NB4 (cell line): ENCODE results near the gene VPS8.

ENCODE experiments used
- DNase-seq: peaks from one replicate; pipeline ENCODE4 v3.0.0; 2010; ENCODE audit warnings: low read depth
- H3K4me3 ChIP-seq: one replicate; pipeline ENCODE4 v1.5.1; 2011; ENCODE audit warnings: mild to moderate bottlenecking, low read depth, low read length, moderate library complexity
- CTCF ChIP-seq: IDR thresholded peaks from one replicate; pipeline ENCODE4 v1.5.1; 2012; ENCODE audit warnings: low read depth, low read length
- MYC ChIP-seq: IDR thresholded peaks from 2 replicates; pipeline ENCODE4 v1.6.1; 2011; ENCODE audit warnings: low read depth, low read length
- POLR2A ChIP-seq: IDR thresholded peaks from 2 replicates; pipeline ENCODE4 v1.6.1; 2011; ENCODE audit warnings: mild to moderate bottlenecking; ENCODE audit not compliant: insufficient read length; ENCODE audit errors: extremely low read depth
- TF ChIP-seq, protein P1 (sequence below): IDR thresholded peaks from 2 replicates; pipeline ENCODE4 v1.6.1; 2011; ENCODE audit warnings: low read depth, low read length

Gene VPS8

GRCh38 chr3:185067173-185067572 lies 255.2 kb downstream of the VPS8 start:
- DNase-seq: no peak
- TF ChIP-seq POLR2A (no peak), MYC (no peak), CTCF (no peak)
- TF ChIP-seq, protein P1, sequence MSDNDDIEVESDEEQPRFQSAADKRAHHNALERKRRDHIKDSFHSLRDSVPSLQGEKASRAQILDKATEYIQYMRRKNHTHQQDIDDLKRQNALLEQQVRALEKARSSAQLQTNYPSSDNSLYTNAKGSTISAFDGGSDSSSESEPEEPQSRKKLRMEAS: no peak
- H3K4me3 ChIP-seq: no peak overlapping the region

DNA sequence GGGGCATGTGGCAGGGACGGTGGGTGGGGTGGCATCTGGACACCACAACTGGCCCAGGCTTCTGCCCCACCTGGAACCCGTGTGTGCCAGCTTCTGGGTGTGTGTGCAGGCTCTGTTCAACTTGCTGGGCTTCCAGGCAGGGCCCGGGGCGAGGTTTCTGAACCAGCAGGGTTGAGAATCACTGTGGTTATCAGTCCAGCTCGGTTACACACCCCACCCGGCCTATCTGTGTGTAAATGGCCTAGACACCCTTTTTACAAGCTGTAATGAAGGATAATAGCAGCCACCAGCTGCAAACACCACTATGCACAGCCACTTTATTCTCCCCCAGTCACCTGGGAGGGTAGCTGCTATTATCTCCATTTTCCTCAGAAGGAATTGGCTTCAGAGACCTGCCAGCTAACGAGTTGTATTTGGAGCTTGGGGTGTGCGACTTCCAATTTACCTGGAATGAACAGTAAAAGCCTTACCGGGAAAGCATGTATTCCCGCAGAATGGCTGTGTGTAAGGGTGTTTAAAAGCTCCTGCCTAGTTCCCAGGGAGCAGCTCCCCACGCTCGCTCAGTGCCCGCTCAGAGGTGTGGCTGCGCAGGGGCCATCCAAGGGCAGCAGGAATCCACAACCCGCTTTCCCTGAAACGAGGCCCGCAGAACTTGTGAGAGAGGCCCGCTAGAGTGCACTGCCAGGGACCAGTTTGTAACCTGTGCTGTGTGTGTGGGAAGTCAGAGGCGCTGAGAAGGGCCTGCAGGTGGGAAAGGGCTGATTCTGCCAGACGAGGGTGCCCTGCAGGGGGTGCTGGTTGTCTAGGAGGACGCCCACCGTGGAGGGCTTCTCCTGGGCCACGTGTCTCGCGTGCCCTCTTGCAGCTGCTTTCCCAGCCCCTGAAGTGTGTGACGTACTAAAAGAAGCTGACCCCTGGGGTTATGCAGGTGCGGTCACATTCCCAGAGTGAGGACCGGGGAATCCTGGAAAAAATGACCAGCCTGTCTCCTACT lies 257.4 kb downstream of the VPS8 start:
- TF ChIP-seq POLR2A (no peak), MYC (no peak), CTCF (no peak)
- TF ChIP-seq, protein P1: no peak
- peak; percentile 19 for DNase-seq
- H3K4me3 ChIP-seq: no peak overlapping the region

DNA sequence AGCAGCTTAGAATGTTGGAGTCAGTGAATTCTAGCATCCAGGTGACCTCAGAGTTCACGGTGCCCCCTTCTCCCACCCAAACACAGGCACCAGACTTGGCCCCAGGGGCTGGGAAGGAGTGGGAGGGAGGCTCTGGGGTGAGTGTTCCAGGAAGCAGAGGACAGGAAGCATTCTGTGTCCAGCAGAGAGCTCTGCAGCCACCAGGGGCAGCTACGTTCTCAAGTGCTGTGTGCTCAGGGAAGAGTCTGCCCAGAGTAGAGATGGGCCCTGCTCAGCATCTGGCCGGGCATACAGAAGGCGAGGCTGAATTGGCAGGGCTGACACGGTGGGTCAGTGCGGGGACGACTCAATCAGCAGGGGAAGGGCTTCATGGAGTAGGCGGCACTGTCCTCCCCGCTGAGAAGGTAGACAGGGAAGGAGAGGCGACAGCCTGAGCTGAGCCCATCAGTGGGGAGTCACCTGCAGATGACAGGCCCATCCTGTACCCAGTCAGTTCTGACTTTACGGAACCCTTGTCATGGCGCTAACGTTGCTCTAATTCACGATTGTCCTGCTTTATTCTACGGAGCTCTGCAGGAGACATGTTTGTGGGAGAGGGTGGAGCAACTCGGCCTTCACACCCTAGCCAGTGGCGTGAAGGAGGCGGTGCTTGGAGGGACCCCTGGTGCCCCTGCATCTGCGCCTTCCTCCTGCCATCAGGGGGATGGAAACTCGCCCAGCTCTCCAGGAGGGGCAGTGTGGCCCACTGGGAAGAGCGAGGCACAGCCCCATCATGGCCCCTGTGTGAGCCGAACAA lies 258.7 kb downstream of the VPS8 start:
- DNase-seq: peak; percentile 18
- TF ChIP-seq CTCF: peak; percentile 14
- no peak for TF ChIP-seq POLR2A
- TF ChIP-seq, protein P1: no peak
- no peak for TF ChIP-seq MYC
- no peak overlapping the region for H3K4me3 ChIP-seq

GRCh38 chr3:185071287-185071800 lies 259.4 kb downstream of the VPS8 start:
- DNase-seq: peak; percentile 9
- no peak for TF ChIP-seq POLR2A
- TF ChIP-seq MYC: no peak
- no peak for TF ChIP-seq CTCF
- TF ChIP-seq, protein P1: no peak
- H3K4me3 ChIP-seq: no peak overlapping the region

- no peak for TF ChIP-seq MYC
- TF ChIP-seq, protein P1: no peak
- no peak for TF ChIP-seq CTCF
- no peak for TF ChIP-seq POLR2A
- no peak overlapping the region for H3K4me3 ChIP-seq
- no peak for DNase-seq
Observed at GRCh38 chr3:185075547-185075946, 263.6 kb downstream of the VPS8 start.
